ENCODE data around the gene XXYLT1.

DNA sequence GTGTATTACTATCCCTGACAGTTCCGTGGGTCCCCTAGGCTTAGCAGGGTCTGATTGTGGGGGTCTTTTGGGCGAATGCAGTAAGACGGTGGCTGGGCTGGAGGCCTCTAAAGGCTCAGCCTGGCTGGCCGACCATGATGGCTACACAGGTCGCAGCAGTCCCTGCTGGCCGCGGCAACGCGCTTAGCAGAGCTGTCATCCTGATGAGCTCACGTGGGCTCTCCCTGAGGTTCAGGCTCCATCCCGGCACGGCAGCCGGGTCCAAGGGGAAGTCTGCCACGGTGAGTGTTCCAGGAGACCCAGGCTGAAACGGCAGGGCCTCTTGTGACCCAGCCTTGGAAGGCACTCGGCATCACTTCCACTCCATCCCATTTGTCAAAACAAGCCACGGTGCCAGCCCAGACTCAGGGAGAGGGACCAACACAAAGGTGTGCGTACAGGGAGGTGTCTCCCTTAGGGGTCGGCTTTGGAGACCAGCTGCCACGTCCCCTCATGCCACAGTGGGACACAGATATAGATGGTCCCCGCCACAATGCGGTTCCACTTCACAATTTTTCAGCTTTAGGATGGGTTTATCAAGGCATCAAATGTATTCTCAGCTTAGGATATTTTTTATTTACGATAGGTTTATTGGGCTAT is 101.8 kb downstream of the XXYLT1 start:
- no peak for TF ChIP-seq FOXJ3 (CRISPR knock-in tag; IDR thresholded peaks at IDR 0.05; ENCODE audit: borderline replicate concordance)
- no peak for TF ChIP-seq FOXP4 (CRISPR knock-in tag; IDR thresholded peaks at IDR 0.05)
- TF ChIP-seq ELF4 (CRISPR knock-in tag; IDR thresholded peaks at IDR 0.05; ENCODE audit: low read depth): no peak
- no peak for TF ChIP-seq KAT7 (CRISPR knock-in tag; IDR thresholded peaks at IDR 0.05; ENCODE audit: borderline replicate concordance)
- TF ChIP-seq CTCF (IDR thresholded peaks at IDR 0.05): no peak
- TF ChIP-seq NR2C2 (CRISPR knock-in tag; IDR thresholded peaks at IDR 0.05): no peak
- no peak for TF ChIP-seq OVOL2 (CRISPR knock-in tag; IDR thresholded peaks at IDR 0.05; ENCODE audit: borderline replicate concordance)
- no peak for TF ChIP-seq ZNF232 (CRISPR knock-in tag; IDR thresholded peaks at IDR 0.05)

Measured in WTC11 (cell line).